Measurements from ENCODE around the gene MLLT6.
A peak's percentile ranks its signal among the peaks of the same experiment; 100 is the strongest.

MLLT6 gene

GRCh38 chr17:38746849-38747462 lies 41.9 kb downstream of the MLLT6 start:
- ChIA-PET POLR2A (interaction anchor here (1.0 kb wide), 1 partner anchor 31 kb away, joined by 4 read pairs; no protein-coding TSS in a partner anchor), CTCF (interaction anchor here (0.9 to 5.4 kb wide), 5 partner anchors 12 to 70 kb away, joined by 3 to 78 read pairs (median 4); no protein-coding TSS in a partner anchor)
- H3K4me3 ChIP-seq (ENCODE audit: low read depth, low read length), result peak overlapping the region; percentile 88
- TF ChIP-seq CTCF (IDR thresholded peaks at IDR 0.05; ENCODE audit: insufficient read depth, low read length, missing control alignments), result no peak
- DNase-seq (ENCODE audit: low read depth, low spot score), result no peak

GRCh38 chr17:38747463-38748148 lies 42.5 kb downstream of the MLLT6 start:
- ChIA-PET CTCF (interaction anchor here (3.0 to 5.4 kb wide), 2 partner anchors 12 to 71 kb away, joined by 9 to 78 read pairs; no protein-coding TSS in a partner anchor), POLR2A (no interaction called here)
- peak; percentile 14 for TF ChIP-seq CTCF (IDR thresholded peaks at IDR 0.05; ENCODE audit: insufficient read depth, low read length, missing control alignments)
- no peak for DNase-seq (ENCODE audit: low read depth, low spot score)
- H3K4me3 ChIP-seq (ENCODE audit: low read depth, low read length), result peak overlapping the region; percentile 88

- peak; percentile 50 for DNase-seq (ENCODE audit: low read depth, low spot score)
- CTCF ChIA-PET, result interaction anchor here (3.0 to 5.4 kb wide), 2 partner anchors 13 to 71 kb away, joined by 9 to 78 read pairs; no protein-coding TSS in a partner anchor
- no peak for TF ChIP-seq CTCF (IDR thresholded peaks at IDR 0.05; ENCODE audit: insufficient read depth, low read length, missing control alignments)
- POLR2A ChIA-PET, result no interaction called here
- H3K4me3 ChIP-seq (ENCODE audit: low read depth, low read length), result peak within 1 kb of the TSS; percentile 88
Observed at GRCh38 chr17:38748149-38748891, 43.2 kb downstream of the MLLT6 start, which contains the start of gene PCGF2. Gene PCGF2, minus strand, starts transcription at chr17:38748336. Its CDS starts 7,934 bp downstream, at chr17:38740402.

- no peak for TF ChIP-seq CTCF (IDR thresholded peaks at IDR 0.05; ENCODE audit: insufficient read depth, low read length, missing control alignments)
- no peak for DNase-seq (ENCODE audit: low read depth, low spot score)
- POLR2A ChIA-PET, result no interaction called here
- CTCF ChIA-PET, result interaction anchor here (1.0 to 1.2 kb wide), 2 partner anchors 14 to 20 kb away, joined by 3 to 6 read pairs; no protein-coding TSS in a partner anchor
- H3K4me3 ChIP-seq (ENCODE audit: low read depth, low read length), result peak overlapping the region; percentile 88
Observed at GRCh38 chr17:38748892-38749222, 43.8 kb downstream of the MLLT6 start.

- H3K4me3 ChIP-seq (ENCODE audit: low read depth, low read length), result peak overlapping the region; percentile 88
- DNase-seq (ENCODE audit: low read depth, low spot score), result no peak
- POLR2A ChIA-PET, result interaction anchor here (3.7 kb wide), 1 partner anchor 120 kb away, joined by 19 read pairs; the partner anchor contains the start of gene LASP1
- CTCF ChIA-PET, result interaction anchor here (1.0 to 1.2 kb wide), 2 partner anchors 15 to 20 kb away, joined by 3 to 6 read pairs; no protein-coding TSS in a partner anchor
- TF ChIP-seq CTCF (IDR thresholded peaks at IDR 0.05; ENCODE audit: insufficient read depth, low read length, missing control alignments), result no peak
Observed at GRCh38 chr17:38749223-38750043, 44.4 kb downstream of the MLLT6 start.

Data from AG04449 (cell line).